Activated T-helper 1 cell treated with Interleukin-2 at 50 U/mL for 16 hours (primary cell): ENCODE results near the gene KIFC3.
"Not testable (repeated sequence)": the region's sequence is repeated elsewhere in the genome, so short reads cannot be mapped to it uniquely, and the experiment has no call there.

Source experiments
- DNase-seq: peaks from one replicate; pipeline ENCODE4 v3.0.0-alpha.2; 2020; ENCODE audit warnings: low read depth

Gene KIFC3

GRCh38 chr16:57753448-57754353 is 48.6 kb downstream of the KIFC3 start:
- DNase-seq = no peak

- no peak for DNase-seq
Observed at GRCh38 chr16:57752581-57753447, 49.5 kb downstream of the KIFC3 start.

GRCh38 chr16:57752203-57752580 is 50.1 kb downstream of the KIFC3 start:
- no peak for DNase-seq

- DNase-seq = no peak
Observed at GRCh38 chr16:57751539-57752202, 50.6 kb downstream of the KIFC3 start.

- DNase-seq = no peak
Observed at GRCh38 chr16:57750796-57751538, 51.3 kb downstream of the KIFC3 start.

GRCh38 chr16:57749856-57750452 is 52.3 kb downstream of the KIFC3 start:
- DNase-seq = no peak

GRCh38 chr16:57749101-57749692 is 53.1 kb downstream of the KIFC3 start:
- no peak for DNase-seq

- DNase-seq = no peak
Observed at GRCh38 chr16:57748596-57748995, 53.7 kb downstream of the KIFC3 start.

GRCh38 chr16:57747996-57748395 is 54.3 kb downstream of the KIFC3 start:
- no peak for DNase-seq

- no peak for DNase-seq
Observed at GRCh38 chr16:57747496-57747895, 54.8 kb downstream of the KIFC3 start.

- no peak for DNase-seq
Observed at GRCh38 chr16:57747091-57747490, 55.2 kb downstream of the KIFC3 start.

GRCh38 chr16:57746316-57746715 is 56.0 kb downstream of the KIFC3 start:
- not testable (repeated sequence) for DNase-seq

GRCh38 chr16:57745768-57746167 is 56.5 kb downstream of the KIFC3 start:
- DNase-seq = no peak

- no peak for DNase-seq
Observed at GRCh38 chr16:57744642-57744903, 57.7 kb downstream of the KIFC3 start.

GRCh38 chr16:57743886-57744641 is 58.2 kb downstream of the KIFC3 start:
- DNase-seq = no peak

- DNase-seq = no peak
Observed at GRCh38 chr16:57743458-57743857, 58.8 kb downstream of the KIFC3 start.

- DNase-seq = no peak
Observed at GRCh38 chr16:57742543-57742942, 59.7 kb downstream of the KIFC3 start.

- no peak for DNase-seq
Observed at GRCh38 chr16:57741660-57742191, 60.6 kb downstream of the KIFC3 start.

- DNase-seq = no peak
Observed at GRCh38 chr16:57740423-57741071, 61.7 kb downstream of the KIFC3 start.
